HG03442 (cell line): ENCODE results near the gene RALGAPB.
"Not testable (repeated sequence)": the region's sequence is repeated elsewhere in the genome, so short reads cannot be mapped to it uniquely, and the experiment has no call there.

Experiments used
- ATAC-seq: cut with Tn5 transposase; IDR thresholded peaks from one replicate; pipeline ENCODE4 v1.9.1; 2021; ENCODE audit warnings: mild to moderate bottlenecking, moderate library complexity; ENCODE audit not compliant: unreplicated experiment

RALGAPB gene

GRCh38 chr20:38581013-38581412, 108.4 kb downstream of the RALGAPB start, which contains the start of gene ADIG:
ADIG (plus strand) TSS chr20:38581197; CDS start chr20:38581251, 54 bp downstream.
- no peak for ATAC-seq

GRCh38 chr20:38581830-38582358, 109.3 kb downstream of the RALGAPB start:
- ATAC-seq = no peak

GRCh38 chr20:38583306-38583705, 110.7 kb downstream of the RALGAPB start:
- no peak for ATAC-seq

- no peak for ATAC-seq
Observed at GRCh38 chr20:38584099-38584763, 111.6 kb downstream of the RALGAPB start.

- ATAC-seq = no peak
Observed at GRCh38 chr20:38585404-38586180, 112.9 kb downstream of the RALGAPB start.

GRCh38 chr20:38586181-38586525, 113.5 kb downstream of the RALGAPB start:
- no peak for ATAC-seq

GRCh38 chr20:38588303-38588702, 115.7 kb downstream of the RALGAPB start:
- no peak for ATAC-seq

GRCh38 chr20:38589351-38589750, 116.7 kb downstream of the RALGAPB start:
- no peak for ATAC-seq

GRCh38 chr20:38589967-38590675, 117.5 kb downstream of the RALGAPB start:
- no peak for ATAC-seq

- no peak for ATAC-seq
Observed at GRCh38 chr20:38590676-38591473, 118.2 kb downstream of the RALGAPB start.

- ATAC-seq = no peak
Observed at GRCh38 chr20:38591474-38592410, 119.1 kb downstream of the RALGAPB start.

GRCh38 chr20:38592411-38592790, 119.8 kb downstream of the RALGAPB start:
- ATAC-seq = not testable (repeated sequence)

- not testable (repeated sequence) for ATAC-seq
Observed at GRCh38 chr20:38594281-38594680, 121.6 kb downstream of the RALGAPB start.

- not testable (repeated sequence) for ATAC-seq
Observed at GRCh38 chr20:38595886-38596285, 123.2 kb downstream of the RALGAPB start.

GRCh38 chr20:38599410-38599882, 126.8 kb downstream of the RALGAPB start:
- ATAC-seq = no peak

GRCh38 chr20:38600057-38600456, 127.4 kb downstream of the RALGAPB start:
- no peak for ATAC-seq

GRCh38 chr20:38601216-38602184, 128.9 kb downstream of the RALGAPB start, which contains the start of gene ARHGAP40:
ARHGAP40 (plus strand) TSS chr20:38601809.
- ATAC-seq = no peak

GRCh38 chr20:38602185-38602581, 129.5 kb downstream of the RALGAPB start:
- ATAC-seq = no peak
